GM10847 (cell line): ENCODE results near the gene BPGM.

Source experiments
- POLR2A ChIP-seq: IDR thresholded peaks from 2 replicates; pipeline ENCODE4 v1.6.1; 2011; ENCODE audit not compliant: insufficient read length; ENCODE audit errors: extremely low read depth

Gene BPGM

DNA sequence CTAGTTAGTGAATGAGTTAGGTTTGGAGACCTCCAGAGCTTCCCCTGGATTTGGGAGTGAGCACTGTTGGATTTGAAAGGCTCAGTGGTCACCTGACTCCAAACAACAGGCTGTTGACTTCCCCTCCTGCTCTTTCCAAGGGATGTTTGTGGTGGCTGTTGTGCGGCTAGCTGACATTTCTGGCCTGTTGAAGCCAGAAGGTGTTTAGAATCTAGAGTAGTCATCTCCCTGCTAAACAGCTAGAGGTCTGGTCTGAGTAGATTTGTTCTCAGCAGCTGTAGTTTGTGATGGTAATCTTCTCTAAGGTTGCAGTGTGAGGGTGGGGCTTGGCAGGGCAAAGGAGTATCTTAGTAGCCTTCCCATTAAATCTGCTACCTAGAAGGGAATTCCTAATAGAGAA is 30.1 kb downstream of the BPGM start:
- TF ChIP-seq POLR2A, result no peak

DNA sequence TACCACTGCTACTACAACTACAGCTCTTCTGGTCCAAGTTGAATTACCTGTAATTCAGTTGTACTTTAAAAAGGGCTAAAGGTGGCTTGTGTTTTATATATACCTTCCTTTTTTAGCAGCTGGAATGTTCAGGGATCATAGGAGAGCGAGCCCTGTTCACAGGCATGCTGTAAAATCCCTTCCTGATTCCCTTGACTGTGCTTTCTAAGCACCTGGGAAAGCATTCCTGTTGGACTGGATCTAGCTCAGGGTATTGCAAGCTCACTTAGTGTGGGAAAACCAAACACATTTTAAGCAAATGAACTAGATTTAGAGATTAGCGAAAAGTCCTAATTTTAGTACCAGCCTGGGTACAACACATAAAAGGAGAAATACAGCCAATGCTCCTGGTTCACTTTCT is 31.5 kb downstream of the BPGM start:
- no peak for TF ChIP-seq POLR2A

DNA sequence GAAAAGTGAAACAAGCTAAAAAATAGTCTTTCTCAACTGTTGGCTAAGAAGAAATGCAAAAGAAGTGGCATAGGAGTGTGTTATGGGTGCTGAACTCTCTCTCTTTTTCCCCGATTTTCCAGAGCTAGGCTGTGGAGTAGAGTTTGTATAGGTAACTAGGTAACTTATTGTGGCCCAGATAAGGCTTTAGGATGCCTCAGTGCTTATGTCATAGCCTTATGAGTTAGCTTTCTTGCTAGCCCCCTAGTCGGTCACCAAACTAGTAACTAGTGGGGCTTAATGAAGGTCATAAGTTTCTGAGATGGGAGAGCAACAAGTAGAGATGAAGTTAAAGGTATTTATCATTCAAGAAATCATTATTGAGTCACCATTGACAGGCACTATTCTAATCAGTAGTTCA is 32.4 kb downstream of the BPGM start:
- TF ChIP-seq POLR2A, result no peak

DNA sequence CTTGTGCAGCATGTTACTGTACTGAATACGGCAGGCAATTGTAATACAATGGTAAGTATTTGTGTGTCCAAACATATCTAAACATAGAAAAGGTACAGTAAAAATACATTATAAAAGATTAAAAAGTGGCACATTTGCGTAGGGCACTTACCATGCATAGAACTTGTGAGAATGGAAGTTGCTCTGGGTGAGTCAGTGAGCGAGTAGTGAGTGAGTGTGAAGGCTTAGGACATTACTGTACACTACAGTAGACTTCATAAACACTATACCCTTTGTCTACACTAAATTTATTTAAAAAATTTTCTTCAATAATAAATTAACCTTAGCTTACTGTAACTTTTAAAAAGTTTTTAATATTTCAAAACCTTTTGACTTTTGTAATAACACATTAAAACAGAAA is 37.5 kb downstream of the BPGM start:
- no peak for TF ChIP-seq POLR2A

DNA sequence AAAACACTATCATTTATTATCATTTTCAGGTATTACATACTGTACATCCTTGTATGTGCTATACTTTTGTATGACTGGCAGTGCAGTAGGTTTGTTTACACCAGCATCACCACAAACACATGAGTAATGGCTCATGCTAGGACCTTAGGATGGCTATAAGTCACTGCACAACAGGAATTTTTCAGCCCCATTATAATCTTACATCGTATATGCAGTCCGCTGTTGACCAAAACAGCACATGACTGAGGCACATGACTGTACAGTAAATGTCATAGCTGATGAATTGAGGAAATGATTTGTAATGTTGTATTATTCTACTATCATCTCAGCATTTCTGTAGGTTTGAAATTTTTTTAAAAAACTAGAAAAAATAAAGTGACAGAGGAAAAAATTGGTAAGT is 38.6 kb downstream of the BPGM start:
- no peak for TF ChIP-seq POLR2A

DNA sequence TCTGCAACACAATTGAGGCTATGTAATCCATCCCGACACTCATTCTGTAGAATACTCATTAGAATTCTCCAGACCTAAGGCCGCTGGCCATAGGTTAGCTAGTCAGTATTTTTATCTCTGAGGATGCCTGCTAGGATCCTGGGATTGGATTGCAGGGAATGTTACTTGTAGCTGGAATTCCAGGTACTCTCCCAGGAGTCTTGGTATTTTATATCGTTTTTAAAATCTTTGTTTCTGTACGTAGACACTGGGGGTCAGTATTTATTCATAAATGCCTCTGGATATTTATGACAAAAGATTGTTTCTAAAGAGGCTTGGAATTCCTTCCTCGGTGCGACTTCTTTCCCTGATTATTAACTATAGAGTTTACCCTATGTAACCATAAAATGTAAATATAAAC is 40.1 kb downstream of the BPGM start:
- TF ChIP-seq POLR2A, result no peak

DNA sequence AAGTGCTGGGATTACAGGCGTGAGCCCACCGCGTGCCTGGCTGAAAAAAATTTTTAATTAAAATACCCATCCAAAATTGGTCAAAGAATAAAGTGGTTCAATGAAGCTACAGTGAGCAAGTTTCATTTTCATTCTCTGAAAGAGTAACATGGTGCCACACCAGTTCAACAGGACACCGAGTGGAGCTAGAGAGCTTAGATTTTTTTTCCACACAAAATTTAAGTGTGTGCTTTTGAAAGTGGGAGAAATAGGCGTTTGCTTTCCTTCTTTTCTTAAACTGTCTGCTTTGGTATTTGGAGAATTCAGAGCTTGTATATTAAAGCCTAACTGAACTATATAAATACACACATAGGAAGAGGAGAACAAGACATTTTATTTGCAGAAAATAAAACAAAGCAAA is 43.4 kb downstream of the BPGM start:
- no peak for TF ChIP-seq POLR2A

DNA sequence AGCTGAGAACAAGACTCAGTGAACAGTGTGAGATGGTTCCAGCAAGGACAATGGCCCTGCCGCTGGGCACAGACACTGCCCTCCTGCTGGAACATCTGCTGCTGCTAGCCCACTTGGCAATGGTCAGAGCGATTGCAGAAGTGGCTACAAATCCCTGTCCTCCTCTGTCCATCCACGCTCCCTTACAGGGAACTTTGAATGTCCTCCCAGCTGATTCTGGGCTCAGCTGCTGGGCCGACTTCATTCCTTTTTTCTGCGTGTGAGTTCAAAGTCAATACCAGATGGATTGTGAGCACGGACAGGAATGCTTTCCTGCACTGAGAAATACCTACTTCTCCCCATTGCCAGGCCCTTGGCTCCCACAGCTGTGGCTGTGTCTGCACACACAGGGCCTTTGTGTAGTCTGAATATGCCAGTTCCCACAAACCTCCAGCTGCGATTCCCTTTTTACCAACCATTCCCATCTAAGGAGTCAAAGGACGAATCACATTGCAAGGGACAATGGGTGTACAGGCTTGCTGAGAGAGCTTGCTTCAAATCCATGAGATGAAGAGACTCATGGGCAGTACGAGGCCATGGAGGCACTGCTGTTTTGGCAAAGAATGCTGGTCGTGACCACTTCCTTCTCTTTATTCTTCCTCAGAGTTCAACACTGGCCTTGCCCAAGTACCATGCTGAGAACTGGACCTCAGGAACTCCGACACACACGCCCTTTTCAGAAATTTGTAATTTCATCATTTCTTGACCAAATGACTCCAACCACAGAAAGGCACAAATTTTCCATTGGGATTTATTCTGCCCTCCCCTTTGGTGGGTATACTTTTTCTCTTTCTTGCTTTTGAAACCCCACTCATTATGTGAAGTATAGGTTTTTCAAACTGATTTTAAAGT is 44.2 kb downstream of the BPGM start:
- TF ChIP-seq POLR2A, result no peak

DNA sequence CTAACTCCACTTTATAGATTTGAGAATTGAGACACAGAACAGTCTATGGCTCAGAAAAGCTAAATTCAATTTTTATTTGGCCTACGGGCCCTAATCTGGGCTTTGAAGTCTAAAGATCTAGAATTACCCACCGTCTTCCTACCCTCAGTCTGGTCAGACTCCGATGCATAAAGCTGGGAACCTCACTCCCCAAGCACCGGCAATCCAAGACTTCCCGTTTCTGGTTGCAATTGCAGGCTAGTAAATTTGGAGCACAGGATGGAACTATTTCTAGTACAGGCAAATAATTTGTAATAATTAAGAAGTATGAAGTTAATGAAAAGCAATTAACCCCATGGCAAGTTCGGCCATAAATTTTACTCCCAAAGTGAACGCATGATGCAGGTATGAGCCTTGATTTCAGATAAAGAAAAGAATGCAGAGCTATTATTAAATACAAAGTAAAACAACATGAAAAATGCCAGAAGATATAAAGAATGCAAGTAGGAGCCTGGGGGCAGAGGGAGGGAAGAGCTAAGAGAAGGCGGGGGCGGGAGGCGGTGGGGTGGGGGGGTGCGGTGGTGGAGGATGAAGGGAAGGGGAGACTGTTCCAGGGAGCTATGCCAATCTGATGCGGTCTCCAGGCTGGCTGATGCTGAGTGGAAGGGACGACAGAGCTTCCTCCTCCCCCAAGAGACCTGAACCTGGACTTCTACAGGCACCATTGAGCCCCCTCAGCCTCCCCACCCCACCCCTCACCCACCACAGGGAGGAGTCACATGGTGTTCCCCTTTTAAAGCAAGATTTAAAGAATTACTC is 45.1 kb downstream of the BPGM start:
- no peak for TF ChIP-seq POLR2A

DNA sequence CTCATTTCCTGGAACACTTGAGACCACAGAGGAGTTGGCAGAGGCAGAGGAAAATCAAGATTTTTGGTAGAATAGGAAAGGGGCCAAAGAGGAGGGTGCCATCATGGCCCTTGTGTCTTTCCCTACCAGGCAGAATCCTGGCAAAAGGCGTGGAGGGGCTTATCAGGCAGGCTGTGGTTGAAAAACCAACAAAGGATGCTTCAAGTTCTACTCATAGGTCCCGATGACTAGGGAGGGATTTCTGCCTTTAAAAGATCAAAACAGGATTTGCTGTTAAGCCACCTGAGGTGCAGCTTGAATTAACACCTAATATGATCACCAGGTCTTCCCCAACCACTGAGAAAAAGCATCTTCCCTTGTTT is 45.7 kb downstream of the BPGM start:
- TF ChIP-seq POLR2A, result no peak

DNA sequence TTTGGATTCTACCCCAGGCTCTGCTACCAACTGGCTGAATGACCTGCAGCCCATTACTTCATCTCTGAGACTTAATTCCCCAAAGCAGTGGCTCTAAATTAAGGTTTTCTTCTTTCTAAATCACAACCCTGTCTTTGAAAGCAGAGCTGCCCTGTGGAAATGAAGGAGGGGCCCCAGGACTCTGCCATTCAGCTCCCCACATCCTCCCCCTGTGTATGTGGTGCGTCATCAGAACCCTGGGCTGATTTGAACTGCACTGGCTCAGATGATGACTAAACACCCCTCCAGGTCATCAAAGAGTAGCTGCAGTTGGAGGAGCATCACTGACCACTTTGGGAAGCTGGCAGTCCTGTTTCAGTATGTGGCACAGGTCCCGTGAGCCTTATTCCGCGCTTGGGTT is 46.6 kb downstream of the BPGM start:
- no peak for TF ChIP-seq POLR2A

DNA sequence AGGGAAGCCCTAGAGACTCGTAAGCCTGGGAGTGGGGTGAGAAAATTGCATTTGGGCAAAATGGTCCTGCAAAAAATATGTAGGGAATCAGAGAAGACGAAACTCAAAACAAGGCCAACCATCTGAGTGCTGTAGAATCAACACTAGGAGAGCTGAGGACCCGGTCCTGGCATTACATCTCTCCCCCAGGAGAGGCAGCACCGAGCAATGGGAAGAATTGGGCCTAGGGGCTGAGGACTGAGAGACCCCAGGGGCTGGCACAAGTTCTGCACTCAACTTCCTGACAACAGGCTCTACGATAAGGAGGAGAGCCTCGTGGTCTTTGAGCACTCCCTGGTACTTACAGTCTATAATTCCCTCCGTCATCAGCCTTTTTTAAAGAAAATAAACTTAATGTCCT is 47.6 kb downstream of the BPGM start:
- TF ChIP-seq POLR2A, result no peak

DNA sequence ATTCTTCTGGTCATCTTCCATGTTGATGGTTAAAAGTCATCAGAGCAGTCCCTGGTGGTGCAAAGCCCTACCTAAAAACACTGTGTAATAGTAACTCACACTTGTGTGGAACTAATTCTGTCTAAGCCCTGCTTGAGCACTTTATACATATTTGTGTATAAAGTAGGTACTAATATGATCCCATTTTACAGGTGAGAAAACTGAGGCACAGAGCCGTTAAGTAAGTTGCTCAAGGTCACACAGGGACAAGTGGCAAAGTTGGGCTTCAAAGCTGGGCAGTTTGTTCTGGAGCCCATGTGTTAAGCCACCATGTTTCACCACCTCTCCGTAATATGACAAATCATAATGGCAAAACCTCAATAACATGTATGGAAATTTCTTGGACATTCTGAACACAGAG is 48.1 kb downstream of the BPGM start:
- TF ChIP-seq POLR2A, result no peak

DNA sequence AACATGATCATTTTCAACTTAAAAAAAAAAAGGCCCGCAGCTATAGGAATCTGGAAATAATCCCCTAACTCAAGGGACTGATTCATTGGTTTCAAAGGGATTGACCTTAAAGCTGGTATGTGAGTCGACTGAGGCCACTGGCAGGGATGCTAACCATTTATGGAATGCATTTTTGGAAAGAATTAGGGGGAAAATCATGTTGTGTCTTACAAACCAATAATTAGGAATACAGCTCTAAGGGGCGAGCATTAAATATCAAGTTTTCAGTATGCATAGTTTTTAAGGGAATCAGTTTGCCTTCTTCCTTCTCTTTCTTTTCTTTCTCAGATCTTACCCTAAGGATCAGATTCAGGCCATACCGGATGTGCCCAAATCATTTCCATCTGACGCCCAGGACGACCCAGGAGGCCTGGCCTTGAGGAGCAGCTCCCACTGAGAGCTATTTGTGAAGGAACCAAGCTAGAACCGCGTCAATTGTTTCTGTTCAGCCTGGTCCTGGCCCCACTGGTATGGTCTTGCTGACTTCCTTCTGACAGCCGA is 48.7 kb downstream of the BPGM start:
- TF ChIP-seq POLR2A, result no peak

DNA sequence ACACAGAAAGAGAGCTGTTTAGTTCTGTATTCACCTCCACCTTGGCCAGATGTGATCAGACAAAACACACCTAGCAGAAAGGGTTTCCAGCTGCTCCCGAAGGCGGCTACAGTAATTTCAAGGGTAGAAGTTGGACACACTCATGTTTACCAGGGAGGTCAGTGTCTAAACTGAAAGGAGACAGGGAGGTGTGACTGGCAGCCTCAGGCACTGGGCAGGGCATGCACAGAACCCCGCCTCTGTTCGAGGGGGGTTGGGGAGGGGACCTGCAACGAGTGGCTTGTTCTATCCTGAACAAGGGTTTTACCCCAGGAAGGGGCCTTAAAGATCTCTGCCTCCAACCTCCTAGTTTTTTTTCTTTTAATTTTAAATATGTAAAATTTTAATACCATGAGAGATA is 49.6 kb downstream of the BPGM start:
- no peak for TF ChIP-seq POLR2A

DNA sequence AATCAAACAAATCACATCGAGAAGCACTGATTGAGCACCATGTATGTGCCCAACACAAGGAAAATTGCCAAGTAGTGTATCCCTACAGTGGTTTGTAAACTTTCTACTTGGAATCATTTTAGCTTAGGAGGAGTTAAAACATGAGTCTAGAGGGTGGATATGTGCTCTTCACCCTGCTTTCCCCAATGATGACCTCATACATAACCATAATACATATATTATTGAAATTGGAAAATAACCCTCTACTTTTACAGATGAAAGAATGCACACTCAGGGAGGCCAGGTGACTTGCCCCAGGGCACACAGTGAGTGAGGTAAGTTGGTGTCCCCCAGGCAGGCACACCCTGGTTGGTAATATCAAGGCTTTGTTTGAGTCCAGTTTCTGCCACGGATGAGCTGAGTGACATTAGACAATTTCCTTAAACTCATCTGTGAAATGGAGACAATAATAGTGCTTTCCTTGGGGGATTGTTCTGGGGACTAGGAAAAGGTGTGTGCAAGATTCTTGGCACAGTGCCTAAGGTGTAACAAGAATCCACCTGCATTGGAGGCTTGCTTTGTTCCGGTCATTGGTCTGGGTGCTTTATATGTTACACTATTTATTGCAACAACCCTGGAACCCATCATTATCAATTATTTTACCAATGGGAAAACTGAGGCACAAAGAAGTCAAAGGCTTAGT is 50.7 kb downstream of the BPGM start:
- TF ChIP-seq POLR2A, result no peak

DNA sequence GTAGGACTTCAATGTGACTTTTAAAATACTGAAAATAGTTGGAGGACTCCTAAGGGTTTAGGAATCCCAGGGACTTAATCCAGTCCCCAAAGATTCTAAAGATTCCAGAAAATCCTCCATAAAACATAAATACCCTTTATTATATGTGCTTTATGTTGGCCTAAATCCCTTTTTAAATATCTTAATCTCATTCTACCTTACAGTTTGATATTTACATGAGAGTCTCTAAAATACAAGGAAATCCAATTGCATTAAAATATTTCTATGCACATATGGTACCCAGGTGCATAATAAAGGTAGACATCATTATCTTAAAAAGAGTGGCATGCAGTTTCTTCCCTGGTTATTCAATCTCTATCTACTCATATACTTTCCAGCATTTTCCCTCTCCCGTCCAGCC is 51.8 kb downstream of the BPGM start:
- TF ChIP-seq POLR2A, result no peak
